WTC11 (cell line): ENCODE data around the gene OVCA2. TPM values are rescaled to one million over a fixed set of nuclear protein-coding genes. Genes with fewer than 3 reads are reported as not detected.

Source experiments
- ATAC-seq: fragments of 200-7000 bp; cut with Tn5 transposase; 2 replicates; pipeline ENCODE4 v1.10.0; 2021; ENCODE audit warnings: mild to moderate bottlenecking, moderate library complexity
- CTCF ChIA-PET: fragments of 300-600 bp; sonication (Branson Sonifier 250); formaldehyde crosslinking; loops from one replicate; lab custom pipeline; 2021; ENCODE audit warnings: antibody characterized with exemption; lab: Charles Lee
- POLR2A ChIA-PET: fragments of 350-600 bp; sonication (Branson Sonifier 250); formaldehyde crosslinking; loops from one replicate; lab custom pipeline; 2021; ENCODE audit warnings: antibody characterized with exemption; lab: Charles Lee
- DNase-seq: peaks from one replicate; pipeline ENCODE4 v3.0.0; 2021; ENCODE audit warnings: low spot score
- H3K27ac Mint-ChIP-seq: 2 replicates; pipeline ENCODE4 v1.8.0; 2021; ENCODE audit warnings: mixed read lengths
- H3K27me3 Mint-ChIP-seq: 2 replicates; pipeline ENCODE4 v1.8.0; 2021; ENCODE audit warnings: low read depth, mild to moderate bottlenecking, moderate library complexity, mixed read lengths
- H3K36me3 Mint-ChIP-seq: 2 replicates; pipeline ENCODE4 v1.8.0; 2021; ENCODE audit warnings: mixed read lengths
- H3K4me1 Mint-ChIP-seq: 2 replicates; pipeline ENCODE4 v1.8.0; 2022; ENCODE audit warnings: mixed read lengths
- H3K4me3 Mint-ChIP-seq: 2 replicates; pipeline ENCODE4 v1.8.0; 2021; ENCODE audit warnings: mild to moderate bottlenecking, moderate library complexity, mixed read lengths
- H3K9me3 Mint-ChIP-seq: 2 replicates; pipeline ENCODE4 v1.8.0; 2021; ENCODE audit warnings: mixed read lengths
- ETV6 ChIP-seq: sonication (generic); formaldehyde crosslinking; IDR thresholded peaks from 2 replicates; pipeline ENCODE4 v1.8.1; 2022; ENCODE audit warnings: mild to moderate bottlenecking, missing genetic modification reagents
- FOXP1 ChIP-seq: sonication (generic); formaldehyde crosslinking; IDR thresholded peaks from 2 replicates; pipeline ENCODE4 v1.8.0; 2022; ENCODE audit warnings: missing genetic modification reagents, mild to moderate bottlenecking, moderate library complexity, borderline replicate concordance
- JAZF1 ChIP-seq: fragments of 250-450 bp; sonication (Bioruptor Pico); IDR thresholded peaks from 2 replicates; pipeline ENCODE4 v1.9.0; 2021; ENCODE audit warnings: moderate library complexity, mild to moderate bottlenecking, inconsistent platforms
- SOX15 ChIP-seq: fragments of 250-450 bp; sonication (Bioruptor Pico); IDR thresholded peaks from 2 replicates; pipeline ENCODE4 v1.9.0; 2021; ENCODE audit warnings: mild to moderate bottlenecking
- TEAD4 ChIP-seq: sonication (generic); formaldehyde crosslinking; IDR thresholded peaks from 2 replicates; pipeline ENCODE4 v1.8.0; 2022; ENCODE audit warnings: mild to moderate bottlenecking, missing genetic modification reagents
- ZNF317 ChIP-seq: sonication (generic); formaldehyde crosslinking; IDR thresholded peaks from 2 replicates; pipeline ENCODE4 v1.8.1; 2023; ENCODE audit warnings: low read depth, mild to moderate bottlenecking, moderate library complexity, missing genetic modification reagents, borderline replicate concordance
- total RNA-seq: library from RNA; stranded (reverse); gene quantifications from 3 replicates; pipeline ENCODE4 v1.2.3, GENCODE V29; 2021
- TF ChIP-seq, protein P1 (sequence below): sonication (generic); formaldehyde crosslinking; IDR thresholded peaks from 2 replicates; pipeline ENCODE4 v1.8.1; 2022; ENCODE audit warnings: low read depth, mild to moderate bottlenecking, moderate library complexity, missing genetic modification reagents, borderline replicate concordance
- TF ChIP-seq, protein P2 (sequence below): fragments of 250-450 bp; sonication (Bioruptor Pico); IDR thresholded peaks from 2 replicates; pipeline ENCODE4 v1.9.0; 2021; ENCODE audit warnings: moderate library complexity, mild to moderate bottlenecking, inconsistent platforms, borderline replicate concordance
- TF ChIP-seq, protein P3 (sequence below): sonication (generic); formaldehyde crosslinking; IDR thresholded peaks from 2 replicates; pipeline ENCODE4 v1.8.0; 2022; ENCODE audit warnings: mild to moderate bottlenecking, missing genetic modification reagents
- TF ChIP-seq, protein P4 (sequence below): sonication (generic); formaldehyde crosslinking; IDR thresholded peaks from 2 replicates; pipeline ENCODE4 v1.8.0; 2022; ENCODE audit warnings: missing genetic modification reagents
- TF ChIP-seq, protein P5 (sequence below): sonication (generic); formaldehyde crosslinking; IDR thresholded peaks from 2 replicates; pipeline ENCODE4 v1.8.0; 2023; ENCODE audit warnings: missing genetic modification reagents, mild to moderate bottlenecking, borderline replicate concordance

Gene OVCA2
- total RNA-seq, 1 experiment from 2014 or later = 23.5 TPM

DNA sequence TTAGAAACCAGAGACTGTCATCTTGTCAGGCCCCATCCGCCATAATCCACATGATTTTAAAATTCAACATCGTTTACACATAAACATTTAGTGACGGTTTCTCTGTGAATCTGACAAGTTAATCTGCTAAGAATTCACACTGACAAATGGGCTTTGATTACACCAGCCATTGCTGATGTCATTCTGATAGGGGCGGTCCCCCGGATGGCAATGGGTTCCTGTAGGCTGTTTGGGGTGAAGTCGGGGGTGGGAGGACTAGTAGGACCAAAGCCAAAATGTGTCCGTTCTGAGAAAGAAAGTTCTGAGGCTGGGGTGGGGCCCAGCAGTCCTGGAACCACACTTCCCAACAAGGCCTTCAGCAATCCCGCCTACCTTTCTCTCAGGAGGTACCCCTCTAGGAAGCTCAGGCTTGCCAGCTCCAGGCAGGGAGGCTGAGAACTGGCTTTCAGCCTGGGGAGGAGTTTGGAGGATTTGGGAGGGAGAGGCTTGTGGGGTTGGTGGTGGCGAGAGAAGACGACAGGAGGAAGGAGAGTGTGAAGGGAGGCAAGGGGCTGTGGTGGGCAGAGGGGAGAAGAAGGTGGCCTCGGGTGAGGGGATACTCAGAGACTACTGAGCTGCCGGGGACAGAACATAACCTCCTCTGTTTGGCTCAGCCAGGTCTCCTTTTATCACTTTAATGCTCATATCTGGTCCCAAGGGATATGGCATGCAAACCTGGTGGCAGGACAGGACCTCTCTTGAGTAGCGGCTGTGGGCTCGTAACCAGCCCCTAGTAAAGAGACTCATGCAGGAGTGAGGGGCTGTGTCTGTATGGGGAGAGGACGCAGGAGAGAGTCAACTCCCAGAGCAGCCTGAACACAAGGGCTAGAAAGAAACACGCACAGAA lies 21.7 kb downstream of the OVCA2 start (continued):
- TF ChIP-seq, protein P1, sequence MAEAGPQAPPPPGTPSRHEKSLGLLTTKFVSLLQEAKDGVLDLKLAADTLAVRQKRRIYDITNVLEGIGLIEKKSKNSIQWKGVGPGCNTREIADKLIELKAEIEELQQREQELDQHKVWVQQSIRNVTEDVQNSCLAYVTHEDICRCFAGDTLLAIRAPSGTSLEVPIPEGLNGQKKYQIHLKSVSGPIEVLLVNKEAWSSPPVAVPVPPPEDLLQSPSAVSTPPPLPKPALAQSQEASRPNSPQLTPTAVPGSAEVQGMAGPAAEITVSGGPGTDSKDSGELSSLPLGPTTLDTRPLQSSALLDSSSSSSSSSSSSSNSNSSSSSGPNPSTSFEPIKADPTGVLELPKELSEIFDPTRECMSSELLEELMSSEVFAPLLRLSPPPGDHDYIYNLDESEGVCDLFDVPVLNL (CRISPR knock-in tag) = no peak

DNA sequence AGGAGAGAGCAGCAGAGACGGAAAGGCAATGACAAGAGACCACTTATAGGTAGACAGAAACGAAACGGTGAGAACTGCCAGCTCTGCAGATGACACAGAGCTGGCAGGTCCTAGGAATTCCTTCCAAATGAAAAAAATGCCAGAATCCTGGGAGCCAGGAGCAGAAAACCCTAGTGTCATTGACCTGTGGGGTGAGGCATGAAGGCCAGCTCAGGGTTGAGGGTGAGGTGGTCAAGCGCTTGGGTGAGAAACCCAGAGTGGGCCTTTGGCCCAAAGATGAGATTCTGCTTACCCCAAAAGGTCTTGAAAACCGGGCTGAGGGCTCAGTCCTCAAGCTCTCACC lies 22.3 kb downstream of the OVCA2 start:
- Mint-ChIP-seq H3K27me3 (peaks cover 23% of the 10 kb centered on the region), H3K9me3 (no peaks in the 10 kb centered on the region)
- CTCF ChIA-PET = interaction anchor here (0.7 to 11.0 kb wide), 7 partner anchors 7 to 197 kb away, joined by 3 to 96 read pairs (median 6); partner anchors contain the start of gene HIC1

DNA sequence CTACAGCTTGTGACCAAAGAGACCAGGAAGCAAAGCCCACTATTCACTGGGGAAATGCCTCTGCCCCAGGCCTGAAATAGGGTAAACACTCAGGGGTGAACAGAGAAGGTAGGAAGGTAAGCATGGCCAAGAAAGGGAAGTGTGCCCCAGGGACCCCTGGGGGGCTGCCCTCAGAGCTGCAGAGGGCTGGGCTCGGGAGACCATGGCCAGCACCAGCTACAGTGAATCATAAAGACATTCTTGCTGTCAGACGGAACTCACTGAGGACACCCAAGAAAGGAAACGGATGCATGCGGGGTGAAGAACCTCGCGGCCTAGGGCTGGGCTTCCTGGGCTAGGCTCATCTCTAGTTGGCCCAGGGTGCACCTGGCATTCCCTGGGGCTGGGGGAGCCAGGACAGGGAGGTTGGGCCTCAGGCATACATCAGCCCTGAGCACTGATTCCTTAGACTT lies 22.7 kb downstream of the OVCA2 start:
- peaks cover 33% of the 10 kb centered on the region for H3K4me1 Mint-ChIP-seq
- ATAC-seq = no peak

More for the DNA sequence above, 22.3 kb downstream of the OVCA2 start:
- POLR2A ChIA-PET = no interaction called here
- DNase-seq (no peak), ATAC-seq (no peak)
- Mint-ChIP-seq H3K36me3 (peaks cover 3% of the 10 kb centered on the region), H3K4me1 (peaks cover 36% of the 10 kb centered on the region)
- no peak for TF ChIP-seq ETV6 (CRISPR knock-in tag)
- TF ChIP-seq, protein P2, sequence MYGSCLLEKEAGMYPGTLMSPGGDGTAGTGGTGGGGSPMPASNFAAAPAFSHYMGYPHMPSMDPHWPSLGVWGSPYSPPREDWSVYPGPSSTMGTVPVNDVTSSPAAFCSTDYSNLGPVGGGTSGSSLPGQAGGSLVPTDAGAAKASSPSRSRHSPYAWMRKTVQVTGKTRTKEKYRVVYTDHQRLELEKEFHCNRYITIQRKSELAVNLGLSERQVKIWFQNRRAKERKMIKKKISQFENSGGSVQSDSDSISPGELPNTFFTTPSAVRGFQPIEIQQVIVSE = no peak
- TF ChIP-seq, all 79 proteins: peak for 0
- H3K4me3 Mint-ChIP-seq = no peak overlapping the region
- H3K27ac Mint-ChIP-seq = no peak overlapping the region

DNA sequence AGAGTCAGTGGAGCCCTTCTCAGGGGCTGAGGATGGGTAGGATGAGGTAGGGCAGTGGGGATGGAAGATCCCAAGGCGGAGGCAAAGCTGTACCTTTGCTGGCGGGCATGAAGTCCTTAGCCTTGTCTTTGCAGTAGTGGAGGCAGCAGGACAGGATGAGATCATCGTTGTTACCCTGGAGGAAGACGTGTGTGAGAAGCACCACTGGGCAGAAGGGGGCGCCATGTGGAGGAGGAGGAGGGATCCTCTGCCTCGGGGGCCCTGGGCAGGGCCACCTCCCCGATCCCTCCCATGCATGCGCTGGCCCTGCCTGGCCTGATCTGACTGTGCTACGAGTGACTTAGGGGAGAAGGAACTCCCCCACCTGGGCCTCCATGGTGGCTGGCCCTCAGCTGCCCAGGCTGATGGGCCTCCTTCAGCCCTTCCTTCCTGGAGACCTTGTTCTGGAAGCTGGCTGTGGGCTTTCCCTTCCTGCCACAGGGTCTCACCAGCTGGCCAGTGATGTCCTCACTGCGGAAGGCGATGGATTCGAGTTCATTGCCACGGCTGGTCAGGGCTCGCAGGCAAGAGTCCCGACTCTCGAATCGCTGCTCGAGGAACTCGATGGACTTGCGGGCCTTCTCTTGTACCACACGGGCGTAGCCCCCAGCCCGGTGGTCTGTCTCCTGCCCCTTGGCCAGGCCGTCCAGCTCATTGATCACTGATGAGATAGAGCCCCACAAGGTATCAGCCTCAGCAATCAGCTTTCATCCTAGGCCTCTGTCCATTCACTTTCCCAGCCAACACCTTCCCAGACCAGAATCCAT lies 23.4 kb downstream of the OVCA2 start:
- Mint-ChIP-seq H3K4me3 (no peak overlapping the region), H3K27ac (peak overlapping the region; percentile 74; the same call in 1 of the 2 replicates), H3K9me3 (no peaks in the 10 kb centered on the region), H3K4me1 (peaks cover 31% of the 10 kb centered on the region), H3K27me3 (peaks cover 13% of the 10 kb centered on the region), H3K36me3 (peaks cover 3% of the 10 kb centered on the region)
- POLR2A ChIA-PET = interaction anchor here (0.6 kb wide), 1 partner anchor 83 kb away, joined by 3 read pairs; no protein-coding TSS in a partner anchor
- peak; percentile 85 for ATAC-seq
- peak; percentile 90 for DNase-seq
- CTCF ChIA-PET = interaction anchor here (0.7 to 11.0 kb wide), 16 partner anchors 9 to 283 kb away, joined by 3 to 96 read pairs (median 4); partner anchors contain the start of gene HIC1
- TF ChIP-seq FOXP1 (CRISPR knock-in tag) = peak; percentile 68; the same call in 1 of the 2 replicates
- TF ChIP-seq, protein P3, sequence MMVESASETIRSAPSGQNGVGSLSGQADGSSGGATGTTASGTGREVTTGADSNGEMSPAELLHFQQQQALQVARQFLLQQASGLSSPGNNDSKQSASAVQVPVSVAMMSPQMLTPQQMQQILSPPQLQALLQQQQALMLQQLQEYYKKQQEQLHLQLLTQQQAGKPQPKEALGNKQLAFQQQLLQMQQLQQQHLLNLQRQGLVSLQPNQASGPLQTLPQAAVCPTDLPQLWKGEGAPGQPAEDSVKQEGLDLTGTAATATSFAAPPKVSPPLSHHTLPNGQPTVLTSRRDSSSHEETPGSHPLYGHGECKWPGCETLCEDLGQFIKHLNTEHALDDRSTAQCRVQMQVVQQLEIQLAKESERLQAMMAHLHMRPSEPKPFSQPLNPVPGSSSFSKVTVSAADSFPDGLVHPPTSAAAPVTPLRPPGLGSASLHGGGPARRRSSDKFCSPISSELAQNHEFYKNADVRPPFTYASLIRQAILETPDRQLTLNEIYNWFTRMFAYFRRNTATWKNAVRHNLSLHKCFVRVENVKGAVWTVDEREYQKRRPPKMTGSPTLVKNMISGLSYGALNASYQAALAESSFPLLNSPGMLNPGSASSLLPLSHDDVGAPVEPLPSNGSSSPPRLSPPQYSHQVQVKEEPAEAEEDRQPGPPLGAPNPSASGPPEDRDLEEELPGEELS (CRISPR knock-in tag) = peak; percentile 35; the same call in 1 of the 2 replicates
- no peak for TF ChIP-seq TEAD4
- TF ChIP-seq, protein P4, sequence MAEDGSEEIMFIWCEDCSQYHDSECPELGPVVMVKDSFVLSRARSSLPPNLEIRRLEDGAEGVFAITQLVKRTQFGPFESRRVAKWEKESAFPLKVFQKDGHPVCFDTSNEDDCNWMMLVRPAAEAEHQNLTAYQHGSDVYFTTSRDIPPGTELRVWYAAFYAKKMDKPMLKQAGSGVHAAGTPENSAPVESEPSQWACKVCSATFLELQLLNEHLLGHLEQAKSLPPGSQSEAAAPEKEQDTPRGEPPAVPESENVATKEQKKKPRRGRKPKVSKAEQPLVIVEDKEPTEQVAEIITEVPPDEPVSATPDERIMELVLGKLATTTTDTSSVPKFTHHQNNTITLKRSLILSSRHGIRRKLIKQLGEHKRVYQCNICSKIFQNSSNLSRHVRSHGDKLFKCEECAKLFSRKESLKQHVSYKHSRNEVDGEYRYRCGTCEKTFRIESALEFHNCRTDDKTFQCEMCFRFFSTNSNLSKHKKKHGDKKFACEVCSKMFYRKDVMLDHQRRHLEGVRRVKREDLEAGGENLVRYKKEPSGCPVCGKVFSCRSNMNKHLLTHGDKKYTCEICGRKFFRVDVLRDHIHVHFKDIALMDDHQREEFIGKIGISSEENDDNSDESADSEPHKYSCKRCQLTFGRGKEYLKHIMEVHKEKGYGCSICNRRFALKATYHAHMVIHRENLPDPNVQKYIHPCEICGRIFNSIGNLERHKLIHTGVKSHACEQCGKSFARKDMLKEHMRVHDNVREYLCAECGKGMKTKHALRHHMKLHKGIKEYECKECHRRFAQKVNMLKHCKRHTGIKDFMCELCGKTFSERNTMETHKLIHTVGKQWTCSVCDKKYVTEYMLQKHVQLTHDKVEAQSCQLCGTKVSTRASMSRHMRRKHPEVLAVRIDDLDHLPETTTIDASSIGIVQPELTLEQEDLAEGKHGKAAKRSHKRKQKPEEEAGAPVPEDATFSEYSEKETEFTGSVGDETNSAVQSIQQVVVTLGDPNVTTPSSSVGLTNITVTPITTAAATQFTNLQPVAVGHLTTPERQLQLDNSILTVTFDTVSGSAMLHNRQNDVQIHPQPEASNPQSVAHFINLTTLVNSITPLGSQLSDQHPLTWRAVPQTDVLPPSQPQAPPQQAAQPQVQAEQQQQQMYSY = 0 out of 2 replicates have a peak, but pooled peaks have one; percentile 18

More for the DNA sequence above, 22.7 kb downstream of the OVCA2 start:
- POLR2A ChIA-PET = interaction anchor here (0.6 kb wide), 1 partner anchor 82 kb away, joined by 3 read pairs; no protein-coding TSS in a partner anchor
- TF ChIP-seq SOX15 (CRISPR knock-in tag) = no peak
- TF ChIP-seq JAZF1 = no peak
- TF ChIP-seq, protein P5, sequence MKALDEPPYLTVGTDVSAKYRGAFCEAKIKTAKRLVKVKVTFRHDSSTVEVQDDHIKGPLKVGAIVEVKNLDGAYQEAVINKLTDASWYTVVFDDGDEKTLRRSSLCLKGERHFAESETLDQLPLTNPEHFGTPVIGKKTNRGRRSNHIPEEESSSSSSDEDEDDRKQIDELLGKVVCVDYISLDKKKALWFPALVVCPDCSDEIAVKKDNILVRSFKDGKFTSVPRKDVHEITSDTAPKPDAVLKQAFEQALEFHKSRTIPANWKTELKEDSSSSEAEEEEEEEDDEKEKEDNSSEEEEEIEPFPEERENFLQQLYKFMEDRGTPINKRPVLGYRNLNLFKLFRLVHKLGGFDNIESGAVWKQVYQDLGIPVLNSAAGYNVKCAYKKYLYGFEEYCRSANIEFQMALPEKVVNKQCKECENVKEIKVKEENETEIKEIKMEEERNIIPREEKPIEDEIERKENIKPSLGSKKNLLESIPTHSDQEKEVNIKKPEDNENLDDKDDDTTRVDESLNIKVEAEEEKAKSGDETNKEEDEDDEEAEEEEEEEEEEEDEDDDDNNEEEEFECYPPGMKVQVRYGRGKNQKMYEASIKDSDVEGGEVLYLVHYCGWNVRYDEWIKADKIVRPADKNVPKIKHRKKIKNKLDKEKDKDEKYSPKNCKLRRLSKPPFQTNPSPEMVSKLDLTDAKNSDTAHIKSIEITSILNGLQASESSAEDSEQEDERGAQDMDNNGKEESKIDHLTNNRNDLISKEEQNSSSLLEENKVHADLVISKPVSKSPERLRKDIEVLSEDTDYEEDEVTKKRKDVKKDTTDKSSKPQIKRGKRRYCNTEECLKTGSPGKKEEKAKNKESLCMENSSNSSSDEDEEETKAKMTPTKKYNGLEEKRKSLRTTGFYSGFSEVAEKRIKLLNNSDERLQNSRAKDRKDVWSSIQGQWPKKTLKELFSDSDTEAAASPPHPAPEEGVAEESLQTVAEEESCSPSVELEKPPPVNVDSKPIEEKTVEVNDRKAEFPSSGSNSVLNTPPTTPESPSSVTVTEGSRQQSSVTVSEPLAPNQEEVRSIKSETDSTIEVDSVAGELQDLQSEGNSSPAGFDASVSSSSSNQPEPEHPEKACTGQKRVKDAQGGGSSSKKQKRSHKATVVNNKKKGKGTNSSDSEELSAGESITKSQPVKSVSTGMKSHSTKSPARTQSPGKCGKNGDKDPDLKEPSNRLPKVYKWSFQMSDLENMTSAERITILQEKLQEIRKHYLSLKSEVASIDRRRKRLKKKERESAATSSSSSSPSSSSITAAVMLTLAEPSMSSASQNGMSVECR = no peak
- TF ChIP-seq ZNF317 (CRISPR knock-in tag) = no peak
- TF ChIP-seq, all 79 proteins: peak for 0
- Mint-ChIP-seq H3K9me3 (no peaks in the 10 kb centered on the region), H3K27ac (peak overlapping the region; percentile 74), H3K4me3 (no peak overlapping the region), H3K36me3 (peaks cover 3% of the 10 kb centered on the region), H3K27me3 (peaks cover 19% of the 10 kb centered on the region)
- CTCF ChIA-PET = interaction anchor here (0.7 to 11.0 kb wide), 9 partner anchors 8 to 196 kb away, joined by 3 to 96 read pairs (median 6); partner anchors contain the start of gene HIC1
- no peak for DNase-seq
